ENCODE measurements around the gene PAFAH2.
A peak's percentile ranks its signal among the peaks of the same experiment; 100 is the strongest.

The PAFAH2 gene

GRCh38 chr1:25997828-25998761 lies at the start of gene PAFAH2:
Gene PAFAH2, minus strand, starts transcription at chr1:25998063. Its CDS starts 7,247 bp downstream, at chr1:25990816.
- DNase-seq, result peak; percentile 95

GRCh38 chr1:26047278-26047874 lies 49.5 kb upstream of the PAFAH2 start:
- DNase-seq, result no peak

GRCh38 chr1:26046246-26047095 lies 48.6 kb upstream of the PAFAH2 start:
- no peak for DNase-seq

GRCh38 chr1:26045722-26046245 lies 47.9 kb upstream of the PAFAH2 start, which contains the start of gene SLC30A2:
Gene SLC30A2, minus strand, starts transcription at chr1:26046118. Its CDS starts 222 bp downstream, at chr1:26045896.
- no peak for DNase-seq

- DNase-seq, result no peak
Measured at GRCh38 chr1:26044971-26045721, 47.3 kb upstream of the PAFAH2 start.

GRCh38 chr1:26044414-26044813 lies 46.6 kb upstream of the PAFAH2 start:
- DNase-seq, result no peak

GRCh38 chr1:26043765-26044164 lies 45.9 kb upstream of the PAFAH2 start:
- no peak for DNase-seq

- DNase-seq, result no peak
Measured at GRCh38 chr1:26041978-26042377, 44.1 kb upstream of the PAFAH2 start.

GRCh38 chr1:26041401-26041800 lies 43.5 kb upstream of the PAFAH2 start:
- no peak for DNase-seq

- DNase-seq, result no peak
Measured at GRCh38 chr1:26038904-26039303, 41.0 kb upstream of the PAFAH2 start.

- no peak for DNase-seq
Measured at GRCh38 chr1:26038477-26038876, 40.6 kb upstream of the PAFAH2 start.

GRCh38 chr1:26037904-26038303 lies 40.0 kb upstream of the PAFAH2 start:
- DNase-seq, result no peak

- no peak for DNase-seq
Measured at GRCh38 chr1:26036756-26037281, 39.0 kb upstream of the PAFAH2 start.

GRCh38 chr1:26035959-26036755 lies 38.3 kb upstream of the PAFAH2 start:
- DNase-seq, result peak; percentile 62

GRCh38 chr1:26035203-26035958 lies 37.5 kb upstream of the PAFAH2 start:
- DNase-seq, result peak; percentile 87

GRCh38 chr1:26034504-26035202 lies 36.8 kb upstream of the PAFAH2 start:
- DNase-seq, result no peak

GRCh38 chr1:26032656-26033357 lies 34.9 kb upstream of the PAFAH2 start:
- DNase-seq, result no peak

GRCh38 chr1:26031611-26032220 lies 33.9 kb upstream of the PAFAH2 start:
- DNase-seq, result no peak
